Osteoblast (primary cell): ENCODE data around the gene OBSCN. TPM values are rescaled to one million over a fixed set of nuclear protein-coding genes. Genes with fewer than 3 reads are reported as not detected.

Experiments used
- DNase-seq: peaks from one replicate; pipeline ENCODE4 v3.0.0; 2011; ENCODE audit warnings: low spot score, mixed read lengths; ENCODE audit not compliant: insufficient read length; ENCODE audit errors: missing footprints
- H2AFZ ChIP-seq: 2 replicates; pipeline ENCODE4 v1.6.0; 2011; ENCODE audit warnings: mild to moderate bottlenecking, low read length
- H3K27ac ChIP-seq: 2 replicates; pipeline ENCODE4 v1.5.1; 2011; ENCODE audit warnings: mild to moderate bottlenecking, low read depth, low read length, moderate library complexity
- H3K27me3 ChIP-seq: 2 replicates; pipeline ENCODE4 v1.6.0; 2012; ENCODE audit warnings: mild to moderate bottlenecking, control low read depth, inconsistent platforms, low read length, moderate library complexity; ENCODE audit not compliant: insufficient read depth
- H3K36me3 ChIP-seq: 2 replicates; pipeline ENCODE4 v1.5.1; 2011; ENCODE audit warnings: mild to moderate bottlenecking, low read length, control low read depth, moderate library complexity; ENCODE audit not compliant: insufficient read depth
- H3K4me1 ChIP-seq: 2 replicates; pipeline ENCODE4 v1.5.1; 2011; ENCODE audit warnings: mild to moderate bottlenecking, low read length, control low read depth, moderate library complexity; ENCODE audit not compliant: insufficient read depth
- H3K4me2 ChIP-seq: 2 replicates; pipeline ENCODE4 v1.6.0; 2011; ENCODE audit warnings: mild to moderate bottlenecking, low read length; ENCODE audit not compliant: insufficient read depth
- H3K4me3 ChIP-seq: fragments of 200-600 bp; sonication (generic); 3 replicates; pipeline ENCODE4 v1.5.1; 2012; ENCODE audit warnings: mild to moderate bottlenecking, low read length, inconsistent platforms; ENCODE audit not compliant: insufficient read depth
- H3K79me2 ChIP-seq: 2 replicates; pipeline ENCODE4 v1.6.0; 2012; ENCODE audit warnings: mild to moderate bottlenecking, low read length, control low read depth, inconsistent platforms; ENCODE audit not compliant: insufficient read depth
- H3K9me3 ChIP-seq: 2 replicates; pipeline ENCODE4 v1.5.1; 2011; ENCODE audit warnings: low read depth, low read length, control low read depth
- H4K20me1 ChIP-seq: 2 replicates; pipeline ENCODE4 v1.6.0; 2012; ENCODE audit warnings: mild to moderate bottlenecking, low read length, control low read depth; ENCODE audit not compliant: insufficient read depth
- total RNA-seq: library from RNA; depleted of rRNA; stranded (reverse); fragments of >200 nt; gene quantifications from 2 replicates; pipeline ENCODE4 v1.2.3, GENCODE V29; 2012
- TF ChIP-seq, protein P1 (sequence below): IDR thresholded peaks from 2 replicates; pipeline ENCODE4 v1.5.1; 2011; ENCODE audit warnings: mild to moderate bottlenecking, low read depth, low read length, moderate library complexity; ENCODE audit errors: extremely low read depth

Gene OBSCN
- total RNA-seq, 1 donor: 2.9 TPM

- peak; percentile 88 for DNase-seq
- no peak overlapping the region for H3K4me2 ChIP-seq
- H3K79me2 ChIP-seq: peaks cover 10% of the 10 kb centered on the region
- H3K27ac ChIP-seq: no peak overlapping the region
- no peaks in the 10 kb centered on the region for H3K27me3 ChIP-seq
- TF ChIP-seq, protein P1, sequence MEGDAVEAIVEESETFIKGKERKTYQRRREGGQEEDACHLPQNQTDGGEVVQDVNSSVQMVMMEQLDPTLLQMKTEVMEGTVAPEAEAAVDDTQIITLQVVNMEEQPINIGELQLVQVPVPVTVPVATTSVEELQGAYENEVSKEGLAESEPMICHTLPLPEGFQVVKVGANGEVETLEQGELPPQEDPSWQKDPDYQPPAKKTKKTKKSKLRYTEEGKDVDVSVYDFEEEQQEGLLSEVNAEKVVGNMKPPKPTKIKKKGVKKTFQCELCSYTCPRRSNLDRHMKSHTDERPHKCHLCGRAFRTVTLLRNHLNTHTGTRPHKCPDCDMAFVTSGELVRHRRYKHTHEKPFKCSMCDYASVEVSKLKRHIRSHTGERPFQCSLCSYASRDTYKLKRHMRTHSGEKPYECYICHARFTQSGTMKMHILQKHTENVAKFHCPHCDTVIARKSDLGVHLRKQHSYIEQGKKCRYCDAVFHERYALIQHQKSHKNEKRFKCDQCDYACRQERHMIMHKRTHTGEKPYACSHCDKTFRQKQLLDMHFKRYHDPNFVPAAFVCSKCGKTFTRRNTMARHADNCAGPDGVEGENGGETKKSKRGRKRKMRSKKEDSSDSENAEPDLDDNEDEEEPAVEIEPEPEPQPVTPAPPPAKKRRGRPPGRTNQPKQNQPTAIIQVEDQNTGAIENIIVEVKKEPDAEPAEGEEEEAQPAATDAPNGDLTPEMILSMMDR: no peak
- no peaks in the 10 kb centered on the region for H3K4me1 ChIP-seq
- H2AFZ ChIP-seq: no peak overlapping the region
- no peaks in the 10 kb centered on the region for H3K9me3 ChIP-seq
- H3K36me3 ChIP-seq: no peaks in the 10 kb centered on the region
- H3K4me3 ChIP-seq: no peak overlapping the region
- peaks cover 15% of the 10 kb centered on the region for H4K20me1 ChIP-seq
These were observed 31.2 kb upstream of the OBSCN start for GRCh38 chr1:228176461-228177182.

DNA sequence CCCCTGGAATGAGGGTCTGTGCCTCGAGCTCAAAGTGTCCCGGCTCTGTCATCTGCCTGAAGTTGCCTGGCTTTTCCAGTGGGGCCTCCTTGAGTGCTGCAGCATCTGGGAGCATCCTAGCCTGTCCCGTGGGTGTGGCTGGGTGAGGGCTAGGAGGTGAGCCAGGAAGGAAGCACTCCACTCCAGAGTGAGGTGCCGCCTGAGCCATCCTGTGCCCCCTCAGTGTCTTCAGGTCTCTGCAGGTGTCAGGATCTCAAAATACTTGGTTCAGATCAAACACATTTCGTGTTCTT is 30.7 kb upstream of the OBSCN start:
- no peak overlapping the region for H3K27ac ChIP-seq
- peaks cover 10% of the 10 kb centered on the region for H3K79me2 ChIP-seq
- DNase-seq: no peak
- peaks cover 15% of the 10 kb centered on the region for H4K20me1 ChIP-seq
- no peaks in the 10 kb centered on the region for H3K36me3 ChIP-seq
- H3K4me1 ChIP-seq: no peaks in the 10 kb centered on the region
- no peak overlapping the region for H2AFZ ChIP-seq
- no peaks in the 10 kb centered on the region for H3K27me3 ChIP-seq
- H3K4me2 ChIP-seq: no peak overlapping the region
- no peaks in the 10 kb centered on the region for H3K9me3 ChIP-seq
- TF ChIP-seq, protein P1: no peak
- H3K4me3 ChIP-seq: no peak overlapping the region

DNA sequence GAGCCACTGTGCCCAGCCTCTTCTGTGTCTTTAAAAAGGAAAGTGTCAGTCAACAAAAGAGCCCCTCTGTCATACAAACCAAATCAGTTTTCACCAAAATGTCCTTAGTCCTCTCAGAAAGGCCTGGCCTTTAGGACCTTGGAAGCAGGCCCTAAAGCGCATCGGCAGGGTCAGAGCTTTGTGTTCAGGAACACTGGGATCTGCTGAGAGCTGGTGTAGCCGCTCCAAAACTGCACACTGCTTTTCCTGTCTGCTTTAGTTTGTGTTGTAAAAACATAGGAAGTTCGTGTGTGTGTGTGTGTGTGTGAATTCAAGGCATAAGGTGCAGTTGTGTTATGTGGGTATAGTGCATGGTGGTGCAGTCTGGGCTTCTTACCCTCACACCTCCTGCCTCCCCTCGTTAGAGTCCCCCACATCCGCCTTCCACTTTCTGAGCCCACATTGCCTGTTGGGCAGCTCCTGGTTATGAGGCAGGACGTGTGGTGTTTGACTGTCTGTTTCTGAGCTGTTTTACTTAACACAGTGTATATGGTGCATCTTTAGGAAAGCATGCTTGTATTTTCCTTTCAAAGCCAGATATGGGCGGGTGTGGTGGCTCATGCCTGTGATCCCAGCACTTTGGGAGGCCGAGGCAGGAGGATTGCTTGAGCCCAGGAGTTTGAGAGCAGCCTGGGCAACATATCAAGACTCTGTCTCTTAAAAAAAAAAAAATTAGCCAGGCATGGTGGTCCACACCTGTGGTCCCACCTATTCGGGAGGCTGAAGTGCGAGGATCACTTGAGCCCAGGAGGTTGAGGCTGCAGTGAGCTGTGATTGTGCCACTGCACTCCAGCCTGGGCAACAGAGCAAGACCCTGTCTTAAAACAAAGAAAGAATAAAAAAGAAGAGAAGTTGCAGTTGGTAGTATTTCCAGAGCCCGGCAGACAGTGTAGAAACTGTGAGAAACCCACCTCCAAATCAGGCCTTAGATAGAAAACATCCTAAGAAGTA is 29.8 kb upstream of the OBSCN start:
- Histone ChIP-seq H2AFZ (no peak overlapping the region), H3K4me2 (no peak overlapping the region), H4K20me1 (peaks cover 13% of the 10 kb centered on the region), H3K4me1 (no peaks in the 10 kb centered on the region), H3K4me3 (no peak overlapping the region), H3K9me3 (no peaks in the 10 kb centered on the region), H3K27me3 (no peaks in the 10 kb centered on the region), H3K27ac (no peak overlapping the region), H3K79me2 (peaks cover 4% of the 10 kb centered on the region), H3K36me3 (no peaks in the 10 kb centered on the region)
- TF ChIP-seq, protein P1: no peak
- no peak for DNase-seq
